Mesodermal cell (in vitro differentiated cells): Measurements from ENCODE around the gene ERC1.

Experiments
- H3K27ac ChIP-seq: 2 replicates; pipeline ENCODE4 v1.7.0; 2013; ENCODE audit warnings: mild to moderate bottlenecking, low read depth, low read length, moderate library complexity; ENCODE audit not compliant: severe bottlenecking
- H3K36me3 ChIP-seq: 2 replicates; pipeline ENCODE4 v1.7.1; 2013; ENCODE audit warnings: mild to moderate bottlenecking, low read length, moderate library complexity; ENCODE audit not compliant: control insufficient read depth, insufficient read depth
- H3K4me1 ChIP-seq: one replicate; pipeline ENCODE4 v1.7.1; 2013; ENCODE audit warnings: mild to moderate bottlenecking, low read length; ENCODE audit not compliant: insufficient read depth, control insufficient read depth, poor library complexity, severe bottlenecking
- H3K4me3 ChIP-seq: 2 replicates; pipeline ENCODE4 v1.7.0; 2013; ENCODE audit warnings: low read length, control low read depth, mild to moderate bottlenecking; ENCODE audit not compliant: insufficient read depth, poor library complexity, severe bottlenecking; ENCODE audit errors: extremely low read depth
- H3K9me3 ChIP-seq: 2 replicates; pipeline ENCODE4 v1.7.1; 2013; ENCODE audit warnings: mild to moderate bottlenecking, low read length, moderate library complexity; ENCODE audit not compliant: control insufficient read depth
- WGBS, 2 experiments: methylation state at CpG; one replicate each; pipeline ENCODE4 v1.1.5; 2013; ENCODE audit warnings: missing lambda C conversion rate in 2 of 2; ENCODE audit not compliant: insufficient coverage in 2 of 2; 5-methylcytosine and 5-hydroxymethylcytosine counted together

Gene ERC1

DNA sequence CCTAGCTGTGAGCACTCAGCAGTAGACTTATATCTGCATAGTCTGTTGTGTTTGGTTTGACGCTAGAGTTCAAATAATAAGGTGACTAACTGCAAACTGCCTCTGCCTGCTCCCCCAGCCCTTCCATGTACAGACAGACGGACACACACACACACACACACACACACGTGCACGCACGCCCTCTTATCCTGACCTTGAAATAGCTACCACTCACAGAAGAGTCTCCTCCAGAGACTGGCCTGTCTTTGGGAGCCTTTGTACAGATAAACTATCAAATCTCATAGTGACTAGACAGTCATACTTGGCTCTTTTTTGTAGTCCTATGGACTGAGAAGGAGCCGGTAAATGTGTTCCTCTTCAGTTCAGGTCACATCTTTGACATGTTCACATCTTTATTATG lies 445.0 kb downstream of the ERC1 start:
- H3K9me3 ChIP-seq = no peaks in the 10 kb centered on the region

DNA sequence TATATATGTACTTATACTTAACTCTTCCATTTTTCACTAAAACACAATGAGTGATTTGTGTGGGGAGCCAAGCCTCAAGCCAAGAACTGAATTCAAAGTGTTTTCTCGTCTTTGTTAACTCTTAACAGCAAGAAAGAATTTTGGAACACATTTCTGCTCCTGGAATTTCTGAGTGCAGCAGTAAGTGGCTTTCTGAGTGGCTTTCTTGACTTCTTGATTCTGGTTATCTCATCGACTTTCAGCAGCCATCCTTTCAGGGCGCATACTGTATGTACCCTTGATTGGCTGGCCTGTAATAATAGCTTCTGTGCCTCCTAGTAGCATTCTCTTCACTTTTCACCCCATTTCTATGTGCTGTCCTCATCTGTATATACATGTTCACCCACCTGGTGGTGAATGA lies 446.0 kb downstream of the ERC1 start:
- Histone ChIP-seq H3K4me1 (no peaks in the 10 kb centered on the region), H3K36me3 (no peaks in the 10 kb centered on the region), H3K9me3 (no peaks in the 10 kb centered on the region), H3K27ac (no peak overlapping the region), H3K4me3 (no peak overlapping the region)
- 92 to 100% methylated on average over 3 of the region's 3 CpGs for WGBS, 2 experiments

More for the DNA sequence above, 445.0 kb downstream of the ERC1 start:
- Histone ChIP-seq H3K27ac (no peak overlapping the region), H3K36me3 (no peaks in the 10 kb centered on the region), H3K4me3 (no peak overlapping the region), H3K4me1 (no peaks in the 10 kb centered on the region)
- 100% methylated on average over 1 of the region's 6 CpGs; no CpG with 5 or more reads in 1 of the 2 experiments for whole genome bisulfite sequencing, 2 experiments

DNA sequence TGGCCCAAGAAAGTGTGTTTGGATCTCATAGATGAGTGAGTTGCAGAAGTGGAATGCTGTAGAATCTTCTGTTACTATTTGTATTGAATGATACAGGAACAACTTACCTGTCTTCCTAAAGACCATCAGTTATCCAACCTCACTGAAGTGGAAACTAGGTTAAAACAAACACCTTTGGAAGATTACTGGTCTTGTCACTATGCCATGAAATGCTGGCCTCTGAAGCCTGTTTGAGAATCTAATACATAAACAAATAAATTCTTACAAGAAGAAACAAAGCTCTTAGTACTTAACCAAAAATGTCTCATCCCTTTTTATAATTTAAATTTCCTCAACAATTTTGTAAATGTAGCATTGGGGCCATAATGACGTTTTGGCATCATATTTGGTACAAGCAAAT lies 448.2 kb downstream of the ERC1 start:
- WGBS, 2 experiments = no CpG with 5 or more reads among the region's 1 CpG
- Histone ChIP-seq H3K27ac (no peak overlapping the region), H3K4me1 (peaks cover 5% of the 10 kb centered on the region), H3K36me3 (no peaks in the 10 kb centered on the region), H3K4me3 (no peak overlapping the region), H3K9me3 (no peaks in the 10 kb centered on the region)

DNA sequence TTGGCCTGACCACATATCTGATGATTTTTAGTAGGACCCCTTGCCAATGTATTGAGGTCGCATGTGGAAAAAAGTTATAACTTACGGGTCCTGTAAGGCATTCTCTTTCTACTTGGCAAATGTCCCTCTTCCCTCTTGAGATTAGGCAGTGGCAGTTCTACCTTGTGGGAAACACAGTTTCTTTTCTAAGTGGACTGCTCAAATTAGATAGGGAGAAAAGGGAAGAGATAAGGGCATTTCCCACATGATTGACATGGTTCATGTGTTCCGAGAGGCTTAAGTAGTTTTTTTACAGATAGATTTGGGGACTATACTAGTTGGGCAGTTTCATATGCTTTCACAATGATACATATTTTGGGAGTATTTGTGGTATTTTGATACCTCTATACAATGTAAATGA lies 448.7 kb downstream of the ERC1 start:
- H3K4me3 ChIP-seq = no peak overlapping the region
- no peak overlapping the region for H3K27ac ChIP-seq
- WGBS, 2 experiments = 93 to 100% methylated on average over 2 to 3 of the region's 3 CpGs
- H3K4me1 ChIP-seq = peaks cover 6% of the 10 kb centered on the region
- no peaks in the 10 kb centered on the region for H3K9me3 ChIP-seq
- peaks cover 3% of the 10 kb centered on the region for H3K36me3 ChIP-seq

DNA sequence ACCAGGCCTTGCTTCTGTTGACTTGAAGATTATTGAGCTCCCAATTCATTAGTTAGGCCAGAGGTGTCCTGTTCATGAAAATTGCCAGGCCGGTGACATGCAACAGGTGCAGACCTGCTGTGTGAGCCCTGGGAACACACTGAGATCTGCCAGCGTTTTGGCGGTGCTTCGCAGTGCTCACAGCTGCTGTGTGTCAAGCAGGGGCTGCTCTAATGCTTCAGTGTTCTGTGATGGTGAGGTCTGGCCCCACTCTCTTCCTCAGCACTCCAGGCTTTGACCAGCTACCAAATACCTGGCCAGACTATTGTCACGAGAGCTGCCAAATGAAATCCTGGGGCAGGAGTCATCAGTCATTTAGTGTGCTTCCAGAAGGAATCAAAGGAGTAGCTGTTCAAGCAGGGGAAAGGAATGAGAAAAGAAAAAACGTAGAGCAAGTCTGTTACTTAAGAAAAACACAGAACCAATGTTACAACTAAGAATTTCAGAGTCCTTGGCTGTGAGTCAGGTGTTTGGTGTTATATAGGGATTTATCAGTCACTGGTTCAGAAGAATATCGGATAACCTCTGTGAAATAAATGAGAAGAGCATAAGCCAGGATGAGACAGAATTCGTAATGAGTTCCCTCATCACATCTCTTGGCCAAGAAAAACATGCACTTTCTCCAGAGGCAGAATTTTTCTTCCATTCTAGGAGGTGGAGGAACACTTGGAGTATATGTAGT lies 452.6 kb downstream of the ERC1 start:
- Histone ChIP-seq H3K4me1 (peaks cover 6% of the 10 kb centered on the region), H3K27ac (no peak overlapping the region), H3K9me3 (no peaks in the 10 kb centered on the region), H3K4me3 (no peak overlapping the region), H3K36me3 (peaks cover 13% of the 10 kb centered on the region)
- 94 to 98% methylated on average over 5 to 6 of the region's 8 CpGs for WGBS, 2 experiments

DNA sequence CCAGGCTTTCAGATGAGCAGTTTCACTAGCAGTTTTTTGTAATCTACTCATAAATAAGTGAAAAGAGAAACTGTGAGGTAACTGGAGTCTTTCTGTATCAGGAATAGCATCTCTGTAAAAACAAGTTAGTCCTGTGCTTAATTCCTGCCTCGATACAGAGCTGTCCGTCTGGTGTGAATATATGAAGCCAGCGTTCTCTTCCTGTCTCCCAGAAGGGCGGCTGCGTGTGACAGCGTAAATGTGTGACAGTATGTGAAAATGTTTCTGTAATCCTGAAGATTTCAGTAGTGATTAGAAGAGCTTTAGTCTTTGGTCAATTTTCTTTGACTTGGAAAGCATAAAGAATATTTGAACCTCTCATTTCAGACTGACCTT lies 453.1 kb downstream of the ERC1 start:
- Histone ChIP-seq H3K4me3 (no peak overlapping the region), H3K4me1 (peaks cover 6% of the 10 kb centered on the region), H3K36me3 (peaks cover 15% of the 10 kb centered on the region), H3K27ac (no peak overlapping the region), H3K9me3 (no peaks in the 10 kb centered on the region)
- WGBS, 2 experiments = 97 to 100% methylated on average over 5 to 6 of the region's 6 CpGs

DNA sequence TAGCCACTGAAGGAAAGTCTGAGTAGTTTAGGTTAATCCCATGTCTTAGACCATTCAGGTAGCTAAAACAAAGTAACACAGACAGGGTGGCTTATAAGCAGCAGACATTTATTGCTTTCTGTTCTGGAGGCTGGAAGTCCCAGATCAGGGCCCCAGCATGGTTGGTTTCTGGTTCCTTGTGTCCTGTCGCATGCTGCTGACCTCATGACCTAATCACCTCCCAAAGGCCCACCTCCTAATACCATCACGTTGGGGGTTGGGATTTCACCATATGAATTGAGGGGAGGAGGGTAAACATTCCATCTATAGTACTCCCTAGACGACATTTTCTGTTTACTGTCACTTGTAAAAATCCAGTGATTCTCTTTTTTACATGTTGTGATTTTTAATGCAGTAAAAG lies 454.8 kb downstream of the ERC1 start:
- no peak overlapping the region for H3K27ac ChIP-seq
- peaks cover 6% of the 10 kb centered on the region for H3K4me1 ChIP-seq
- H3K9me3 ChIP-seq = no peaks in the 10 kb centered on the region
- H3K4me3 ChIP-seq = no peak overlapping the region
- no CpG with 5 or more reads among the region's 3 CpGs for WGBS, 2 experiments
- H3K36me3 ChIP-seq = peaks cover 15% of the 10 kb centered on the region

DNA sequence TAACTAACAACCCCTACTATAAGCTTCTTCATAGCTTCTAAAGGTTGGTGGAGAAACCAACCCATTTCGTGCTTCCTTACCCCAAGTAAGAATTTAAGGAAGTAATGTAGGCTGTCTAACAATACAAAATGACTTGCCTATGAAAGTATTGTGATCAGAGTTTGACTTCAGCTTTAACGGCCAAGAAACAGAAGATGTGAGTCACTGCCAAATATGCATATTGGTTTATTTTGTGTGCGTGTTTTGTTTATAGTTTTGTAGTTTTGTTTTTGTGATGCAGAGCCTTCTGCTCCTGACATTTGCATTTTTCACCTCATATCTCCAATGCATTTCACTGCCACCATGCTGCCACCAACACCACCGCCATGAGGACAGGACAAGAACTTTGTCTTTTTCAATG lies 457.3 kb downstream of the ERC1 start:
- H3K4me1 ChIP-seq = peaks cover 6% of the 10 kb centered on the region
- peaks cover 19% of the 10 kb centered on the region for H3K36me3 ChIP-seq
- H3K9me3 ChIP-seq = no peaks in the 10 kb centered on the region
- no peak overlapping the region for H3K4me3 ChIP-seq
- WGBS, 2 experiments = 89 to 100% methylated on average over 1 to 2 of the region's 4 CpGs
- H3K27ac ChIP-seq = no peak overlapping the region

DNA sequence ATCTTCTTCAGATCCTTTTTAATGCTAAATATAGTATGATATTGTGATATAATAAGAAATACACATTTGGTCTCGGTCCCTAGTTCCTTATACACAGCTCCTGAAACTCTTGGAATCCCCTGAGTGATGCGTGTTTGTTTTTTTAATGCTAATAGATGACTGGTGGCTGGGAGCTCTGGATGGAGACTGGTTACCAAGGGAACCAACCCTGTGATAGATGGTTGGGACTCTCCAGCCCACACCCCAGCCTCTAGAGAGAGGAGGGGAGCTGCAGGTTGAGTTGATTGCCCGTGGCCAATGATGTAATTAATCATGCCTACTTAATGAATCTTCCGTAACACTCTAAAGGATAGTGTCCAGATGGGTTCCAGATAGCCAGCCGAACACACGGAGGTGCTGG lies 462.8 kb downstream of the ERC1 start:
- Histone ChIP-seq H3K36me3 (peaks cover 4% of the 10 kb centered on the region), H3K27ac (no peak overlapping the region), H3K4me1 (no peaks in the 10 kb centered on the region), H3K4me3 (no peak overlapping the region), H3K9me3 (no peaks in the 10 kb centered on the region)
- WGBS, 2 experiments = 84 to 93% methylated on average over 3 to 4 of the region's 6 CpGs

DNA sequence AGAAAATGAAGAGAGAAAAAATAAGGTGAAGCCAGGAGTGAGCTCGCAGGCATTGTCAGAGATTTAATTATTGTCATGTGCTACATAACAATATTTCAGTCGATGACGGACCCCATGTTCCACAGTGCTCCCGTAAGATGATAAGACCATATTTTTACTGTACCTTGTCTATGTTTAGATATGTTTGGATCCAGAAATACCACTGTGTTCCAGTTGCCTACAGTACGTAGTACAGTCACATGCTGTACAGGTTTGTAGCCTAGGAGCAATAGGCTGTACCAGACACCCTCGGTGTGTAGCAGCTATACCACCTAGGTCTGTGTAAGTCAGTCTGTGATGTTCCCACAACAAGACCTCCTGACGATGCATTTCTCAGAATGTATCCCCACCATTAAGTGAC lies 465.9 kb downstream of the ERC1 start:
- Histone ChIP-seq H3K9me3 (no peaks in the 10 kb centered on the region), H3K4me3 (no peak overlapping the region), H3K36me3 (peaks cover 1% of the 10 kb centered on the region), H3K27ac (no peak overlapping the region), H3K4me1 (no peaks in the 10 kb centered on the region)
- 96 to 100% methylated on average over 3 to 6 of the region's 7 CpGs for WGBS, 2 experiments

DNA sequence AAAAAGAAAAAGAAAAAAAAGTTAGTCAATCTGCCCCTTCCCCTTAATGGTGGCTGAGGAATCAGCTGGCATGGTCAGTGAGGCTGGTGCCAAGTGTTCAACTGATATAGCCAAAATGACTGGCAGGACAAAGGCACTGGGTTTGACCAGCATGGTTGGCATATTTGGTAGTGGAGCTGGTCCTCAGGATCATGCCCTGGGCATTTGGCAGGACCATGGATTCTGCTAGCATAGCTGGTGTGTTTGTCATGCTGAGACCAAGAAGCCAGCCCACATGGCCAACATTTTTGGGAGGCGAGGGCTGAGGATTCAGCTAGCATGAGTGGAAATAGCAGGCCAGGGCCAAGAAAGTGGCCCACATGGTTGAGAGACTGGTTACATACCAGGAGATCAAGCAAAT lies 466.9 kb downstream of the ERC1 start:
- WGBS, 2 experiments = 100% methylated on average over 1 of the region's 1 CpG

More for the DNA sequence above, 466.9 kb downstream of the ERC1 start:
- Histone ChIP-seq H3K27ac (no peak overlapping the region), H3K4me3 (no peak overlapping the region), H3K9me3 (no peaks in the 10 kb centered on the region), H3K4me1 (no peaks in the 10 kb centered on the region), H3K36me3 (no peaks in the 10 kb centered on the region)
